ENCODE data around the gene SORT1. TPM values are rescaled to one million over a fixed set of nuclear protein-coding genes. Genes with fewer than 3 reads are reported as not detected.

Gene SORT1
- total and polyA plus RNA-seq, 2 of the 13 experiments (the other 11 are each of a cell fraction or from before 2014, with no cell fraction given): 32.4 to 93.0 TPM

- TF ChIP-seq ATF5 (CRISPR knock-in tag; IDR thresholded peaks at IDR 0.05; ENCODE audit: low read depth) (no peak), SCMH1 (CRISPR knock-in tag; IDR thresholded peaks at IDR 0.05; ENCODE audit: borderline replicate concordance) (no peak), SNAI1 (CRISPR knock-in tag; IDR thresholded peaks at IDR 0.05; ENCODE audit: borderline replicate concordance) (no peak), HMG20B (CRISPR knock-in tag; conservative IDR thresholded peaks at IDR 0.05) (peak; percentile 48; the same call in 1 of the 2 replicates), CBFB (CRISPR knock-in tag; IDR thresholded peaks at IDR 0.05) (no peak; the same call in 1 of the 2 replicates), SALL1 (CRISPR knock-in tag; IDR thresholded peaks at IDR 0.05) (peak; percentile 84), ZNF274 (CRISPR knock-in tag; IDR thresholded peaks at IDR 0.05) (no peak; the same call in 1 of the 2 replicates), SNAPC2 (CRISPR knock-in tag; IDR thresholded peaks at IDR 0.05) (no peak), ZNF724P (CRISPR knock-in tag; IDR thresholded peaks at IDR 0.05; ENCODE audit: borderline replicate concordance) (0 out of 2 replicates have a peak, but pooled peaks have one; percentile 53), ZMYM4 (CRISPR knock-in tag; IDR thresholded peaks at IDR 0.05) (peak; percentile 78), E2F1 (CRISPR knock-in tag; IDR thresholded peaks at IDR 0.05) (no peak), U2AF2 (IDR thresholded peaks at IDR 0.05; ENCODE audit: low read depth, low read length) (no peak), RARA (CRISPR knock-in tag; IDR thresholded peaks at IDR 0.05) (peak; percentile 59), MXD3 (CRISPR knock-in tag; IDR thresholded peaks at IDR 0.05) (no peak), ETS1 (CRISPR knock-in tag; IDR thresholded peaks at IDR 0.05) (no peak), ZNF331 (CRISPR knock-in tag; IDR thresholded peaks at IDR 0.05) (no peak; the same call in 1 of the 2 replicates), FOXO1 (CRISPR knock-in tag; IDR thresholded peaks at IDR 0.05) (peak; percentile 46; the same call in 1 of the 2 replicates), ZNF451 (CRISPR knock-in tag; IDR thresholded peaks at IDR 0.05) (no peak), ZSCAN31 (CRISPR knock-in tag; IDR thresholded peaks at IDR 0.05; ENCODE audit: low read depth) (0 out of 2 replicates have a peak, but pooled peaks have one; percentile 85), SYNCRIP (IDR thresholded peaks at IDR 0.05; ENCODE audit: insufficient read depth, low read depth, low read length) (no peak), PAXIP1 (CRISPR knock-in tag; conservative IDR thresholded peaks at IDR 0.05) (peak; percentile 87), ZNF713 (CRISPR knock-in tag; IDR thresholded peaks at IDR 0.05) (no peak)
Measured at GRCh38 chr1:109274533-109275476, 122.9 kb downstream of the SORT1 start (continued).
